ENCODE measurements around the gene SGSM2.
A peak's percentile ranks its signal among the peaks of the same experiment; 100 is the strongest.

Gene SGSM2

DNA sequence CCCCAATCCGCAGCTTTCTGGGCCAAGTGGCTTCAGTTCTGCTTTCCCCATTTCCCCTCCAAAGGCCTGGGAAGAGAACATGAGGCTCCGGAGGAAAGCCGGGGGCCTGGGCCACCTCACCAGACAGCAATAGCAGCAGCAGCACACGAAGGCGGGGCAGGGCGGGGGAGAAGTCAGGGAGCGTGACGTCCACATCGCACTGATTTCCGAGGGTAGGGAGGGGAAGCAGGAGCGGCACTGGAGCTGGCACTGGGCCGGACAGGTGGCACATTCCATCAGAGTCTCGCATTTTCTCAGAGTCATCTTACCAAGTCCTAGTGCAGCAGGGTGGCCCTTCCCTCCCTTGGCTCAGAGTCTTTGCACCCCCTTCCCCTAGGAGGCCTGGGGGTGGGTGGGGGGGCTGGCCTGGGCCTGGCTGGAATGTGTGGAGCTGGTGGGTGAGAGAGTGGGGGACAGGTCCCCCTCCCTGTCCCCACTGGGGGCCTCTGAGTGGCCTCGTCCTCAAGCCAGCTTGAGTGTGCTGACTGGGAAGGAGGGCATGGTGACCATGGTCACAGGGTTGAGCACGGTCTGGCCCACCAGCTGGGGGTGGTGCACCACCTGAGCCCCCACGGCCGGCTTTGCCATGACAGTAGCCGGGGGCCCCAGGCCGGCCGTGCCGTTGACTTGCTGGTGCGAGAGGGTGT is 49.2 kb downstream of the SGSM2 start:
- no peak for DNase-seq (ENCODE audit: low spot score)

DNA sequence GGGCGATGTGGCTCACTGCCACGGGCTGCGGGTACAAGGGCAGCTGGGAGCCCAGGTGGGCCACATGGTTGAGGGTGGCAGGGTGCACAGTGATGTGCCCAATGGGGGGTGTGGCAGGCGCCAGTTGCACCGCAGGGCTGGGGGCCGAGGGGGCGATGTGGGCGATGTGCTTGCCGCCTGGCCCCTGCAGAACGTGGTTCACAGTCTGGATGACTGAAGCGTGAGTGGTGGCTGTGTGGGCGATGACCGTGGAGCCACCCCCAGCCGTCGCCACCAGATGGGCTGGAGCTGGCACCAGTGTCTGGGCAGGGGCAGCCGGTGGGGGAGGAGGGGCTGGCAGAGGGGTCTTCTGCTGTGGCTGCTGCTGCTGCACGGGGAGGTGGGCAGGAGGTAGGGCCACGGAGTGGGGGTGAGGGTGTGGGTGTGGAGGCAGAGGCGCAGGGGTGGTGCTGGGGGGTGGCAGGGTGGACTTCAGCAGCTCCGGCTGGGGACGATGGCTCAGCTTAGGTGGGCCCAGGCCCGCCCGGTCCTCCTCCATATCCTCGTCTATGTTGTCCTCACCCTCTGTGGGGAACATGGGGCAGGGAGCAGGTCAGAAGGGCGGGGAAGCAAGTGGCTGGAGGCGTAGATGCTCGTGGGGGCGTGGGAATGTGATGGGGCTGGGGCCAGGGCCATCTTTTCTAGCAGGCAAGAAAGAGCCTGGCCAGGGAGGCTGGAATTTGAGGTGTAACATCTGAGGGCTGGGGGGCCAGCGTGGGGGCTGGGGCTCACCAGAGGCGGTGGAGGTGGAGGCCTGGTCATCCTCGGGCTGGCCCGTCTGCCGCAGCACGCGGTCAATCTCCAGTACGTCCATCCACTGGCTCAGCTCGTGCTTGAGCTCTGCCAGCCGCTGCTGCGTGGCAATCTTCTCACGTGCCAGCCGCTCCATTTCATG is 50.1 kb downstream of the SGSM2 start:
- DNase-seq (ENCODE audit: low spot score): no peak

DNA sequence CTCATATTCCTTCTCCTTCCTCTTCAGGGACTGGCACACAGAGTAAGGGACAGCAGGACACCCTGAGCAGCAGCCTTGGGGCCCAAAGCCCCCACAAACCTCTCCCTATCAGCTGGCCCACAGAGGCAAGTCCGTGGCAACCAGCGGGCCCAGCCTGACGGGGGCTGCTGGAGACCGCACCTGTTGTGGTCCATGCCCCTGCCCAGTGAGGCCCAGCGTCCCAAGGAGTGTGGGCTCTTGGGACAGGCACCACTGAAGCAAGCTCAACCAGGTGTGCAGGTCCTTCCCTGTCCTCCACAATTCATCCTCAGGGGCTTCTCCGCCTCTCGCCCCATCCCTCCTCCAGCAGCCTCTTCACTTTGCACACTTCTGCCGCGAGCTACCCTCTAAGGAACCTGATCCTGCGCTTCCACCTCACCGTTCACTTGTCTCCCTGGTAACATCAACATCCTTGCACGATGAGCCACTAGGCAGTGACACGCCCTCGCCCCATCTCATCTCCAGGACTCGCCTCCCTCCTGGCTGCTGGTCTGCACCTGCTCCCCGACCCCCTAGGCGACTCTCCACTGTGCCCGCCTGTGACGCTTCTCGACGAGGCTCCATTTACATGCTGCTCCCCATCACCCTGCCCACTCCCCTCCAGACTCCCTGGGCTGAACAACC is 50.9 kb downstream of the SGSM2 start:
- no peak for DNase-seq (ENCODE audit: low spot score)

DNA sequence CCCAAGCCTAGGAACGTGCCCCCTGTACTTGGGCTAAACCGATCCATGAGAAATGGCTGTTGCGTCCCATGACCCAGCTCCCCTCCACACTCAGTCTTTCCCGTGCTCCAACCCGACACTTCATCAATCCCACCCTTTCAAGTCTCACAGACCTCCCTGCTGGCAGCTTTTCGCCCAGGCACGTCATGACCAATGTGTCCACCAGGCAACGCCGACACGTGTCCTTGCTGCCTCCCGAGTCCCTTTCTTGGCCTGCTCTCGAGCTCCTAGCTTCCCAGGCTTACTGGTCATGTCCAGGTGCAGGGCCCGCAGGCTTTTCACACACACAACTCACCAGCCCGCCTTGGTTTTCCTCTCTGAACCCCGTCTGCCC is 51.4 kb downstream of the SGSM2 start:
- DNase-seq (ENCODE audit: low spot score): no peak

DNA sequence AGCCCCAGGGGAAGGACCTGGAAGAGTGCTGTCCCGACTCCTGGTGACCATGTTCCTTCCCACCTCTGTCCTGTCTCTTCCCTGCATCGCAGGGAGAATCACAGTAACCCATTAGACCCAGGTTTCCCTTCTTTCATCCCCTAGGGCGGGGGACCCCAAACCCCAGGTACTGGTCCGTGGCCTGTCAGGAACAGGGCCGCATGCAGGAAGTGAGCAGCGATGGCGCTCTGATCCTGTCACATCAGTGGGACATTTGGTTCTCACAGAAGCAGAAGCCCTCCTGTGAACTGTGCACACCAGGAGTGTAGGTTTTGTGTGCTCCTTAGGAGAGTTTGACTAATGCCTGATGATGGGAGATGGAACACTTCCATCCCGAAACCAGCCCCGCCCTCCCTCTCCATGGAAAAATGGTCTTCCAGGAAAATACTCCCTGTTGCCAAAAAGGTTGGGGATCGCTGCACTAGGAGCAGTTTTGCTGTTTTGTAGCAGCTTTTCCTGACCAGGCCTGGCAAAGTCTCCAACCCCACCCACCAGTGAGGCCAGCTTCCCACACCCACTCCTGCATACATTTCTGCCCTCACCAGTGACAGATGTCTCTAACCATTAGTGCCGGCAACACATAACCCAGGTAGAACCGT is 53.0 kb downstream of the SGSM2 start:
- no peak for DNase-seq (ENCODE audit: low spot score)

DNA sequence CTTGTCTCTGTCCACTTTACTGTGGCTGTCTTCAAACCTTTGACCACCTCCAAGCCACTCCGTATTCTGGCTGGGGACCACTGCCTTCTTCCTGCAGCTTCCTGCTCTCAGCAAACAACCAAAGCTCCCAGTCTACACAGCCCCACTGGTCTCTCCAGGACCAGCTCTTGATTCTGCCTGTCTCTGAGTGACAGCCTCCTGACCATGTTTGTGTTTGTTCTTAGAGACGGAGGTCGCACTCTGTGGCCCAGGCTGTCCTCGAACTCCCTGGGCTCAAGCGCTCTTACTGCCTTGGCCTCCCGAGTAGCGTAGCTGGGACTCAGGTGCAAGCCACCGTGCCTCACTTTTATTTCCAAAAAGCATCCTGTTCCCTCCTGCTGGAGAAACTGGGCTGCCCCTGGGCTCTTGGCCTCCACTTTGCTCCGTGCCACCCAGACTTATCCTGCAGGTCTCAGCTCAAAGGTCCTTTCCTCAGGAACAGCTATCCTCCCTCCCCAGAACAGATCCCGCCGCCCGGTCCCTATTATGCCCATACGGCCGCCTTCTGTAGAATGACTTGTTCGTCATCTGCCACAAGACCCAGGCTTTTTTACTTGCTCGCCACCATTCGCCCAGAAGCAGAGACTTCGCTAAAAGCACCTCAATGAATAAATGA is 54.4 kb downstream of the SGSM2 start:
- DNase-seq (ENCODE audit: low spot score): no peak

DNA sequence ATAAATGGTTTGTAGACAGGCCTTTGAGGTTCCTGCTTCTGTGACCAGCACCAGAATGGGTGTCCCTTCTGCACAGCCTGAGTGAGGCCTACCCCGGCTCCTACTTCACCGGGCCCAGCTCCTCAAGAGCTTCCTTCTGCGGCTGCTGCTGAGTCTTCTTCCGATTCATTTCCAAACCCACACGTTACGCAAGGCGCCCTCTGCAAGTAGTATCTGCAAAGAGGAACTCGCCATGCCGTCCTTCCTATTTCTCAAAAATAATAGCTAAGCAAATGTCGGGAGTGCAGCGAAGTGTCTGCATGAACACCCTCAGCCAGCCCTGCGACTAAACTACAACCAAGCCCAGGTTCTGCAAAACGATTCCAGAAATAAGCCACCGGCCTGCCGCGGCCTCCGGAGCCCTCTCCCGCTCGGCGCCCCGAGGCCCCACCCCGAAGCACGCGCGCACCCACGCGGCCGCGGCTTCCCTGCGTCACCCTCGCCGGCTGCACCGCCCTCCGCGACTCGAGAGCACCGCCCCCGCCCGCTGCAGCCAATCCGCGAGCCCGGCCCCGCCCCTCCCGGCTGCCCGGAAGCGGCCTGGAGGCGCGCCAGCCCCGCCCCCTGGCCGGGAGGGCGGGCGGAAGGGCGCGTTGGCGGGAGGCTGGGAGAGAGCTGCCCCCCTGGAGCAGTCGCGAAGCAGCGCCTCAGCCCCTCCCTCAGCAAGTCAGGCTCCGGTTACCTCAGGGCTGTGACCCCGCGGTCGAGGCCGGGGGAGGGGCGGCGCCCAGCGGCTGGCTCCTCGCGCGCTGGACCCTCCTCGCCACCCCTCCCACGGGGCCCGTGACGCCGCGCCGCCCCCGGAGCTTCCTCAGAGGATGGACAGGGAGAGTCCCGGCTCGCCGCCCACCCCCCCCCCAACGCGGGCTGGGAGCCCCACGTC is 55.2 kb downstream of the SGSM2 start:
- DNase-seq (ENCODE audit: low spot score): peak; percentile 97

DNA sequence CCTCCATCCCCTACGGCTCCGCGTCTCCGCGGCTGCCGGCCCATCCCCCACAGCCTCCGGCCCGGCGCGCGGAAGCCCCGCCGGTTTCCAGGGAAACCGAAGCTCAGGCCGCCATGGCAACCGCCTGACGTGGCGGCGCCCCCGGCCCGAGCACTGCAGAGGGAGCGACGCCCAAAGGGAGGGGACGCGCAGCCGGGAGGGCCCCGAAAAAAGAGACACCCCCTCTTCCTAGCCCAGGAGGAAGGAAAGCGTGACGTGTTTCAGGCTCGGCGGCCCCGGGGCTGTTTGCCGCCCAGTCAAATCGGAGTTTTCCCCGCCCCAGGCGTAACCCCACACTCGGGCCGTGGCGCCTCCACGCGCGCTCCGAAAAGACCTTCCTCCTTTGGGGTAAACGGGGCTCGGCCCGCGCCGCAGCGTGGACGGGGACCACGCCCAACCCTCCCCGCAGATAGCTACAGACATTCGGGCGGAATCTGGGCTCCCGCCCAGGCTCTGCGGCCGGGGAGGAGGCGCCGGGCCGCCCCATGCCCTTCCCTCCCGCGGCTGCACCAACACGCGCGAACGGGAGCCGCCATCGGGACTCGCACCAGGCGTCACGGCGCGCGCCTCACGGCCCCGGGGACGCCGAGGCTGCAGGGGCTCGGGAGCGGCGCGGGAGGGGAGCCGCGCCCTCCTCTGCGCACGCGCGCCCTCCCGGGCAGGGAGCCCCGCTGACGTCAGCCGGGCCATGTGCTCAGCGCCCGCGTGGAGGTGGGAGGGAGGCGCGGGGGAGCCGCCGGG is 56.1 kb downstream of the SGSM2 start:
- DNase-seq (ENCODE audit: low spot score): peak; percentile 89

DNA sequence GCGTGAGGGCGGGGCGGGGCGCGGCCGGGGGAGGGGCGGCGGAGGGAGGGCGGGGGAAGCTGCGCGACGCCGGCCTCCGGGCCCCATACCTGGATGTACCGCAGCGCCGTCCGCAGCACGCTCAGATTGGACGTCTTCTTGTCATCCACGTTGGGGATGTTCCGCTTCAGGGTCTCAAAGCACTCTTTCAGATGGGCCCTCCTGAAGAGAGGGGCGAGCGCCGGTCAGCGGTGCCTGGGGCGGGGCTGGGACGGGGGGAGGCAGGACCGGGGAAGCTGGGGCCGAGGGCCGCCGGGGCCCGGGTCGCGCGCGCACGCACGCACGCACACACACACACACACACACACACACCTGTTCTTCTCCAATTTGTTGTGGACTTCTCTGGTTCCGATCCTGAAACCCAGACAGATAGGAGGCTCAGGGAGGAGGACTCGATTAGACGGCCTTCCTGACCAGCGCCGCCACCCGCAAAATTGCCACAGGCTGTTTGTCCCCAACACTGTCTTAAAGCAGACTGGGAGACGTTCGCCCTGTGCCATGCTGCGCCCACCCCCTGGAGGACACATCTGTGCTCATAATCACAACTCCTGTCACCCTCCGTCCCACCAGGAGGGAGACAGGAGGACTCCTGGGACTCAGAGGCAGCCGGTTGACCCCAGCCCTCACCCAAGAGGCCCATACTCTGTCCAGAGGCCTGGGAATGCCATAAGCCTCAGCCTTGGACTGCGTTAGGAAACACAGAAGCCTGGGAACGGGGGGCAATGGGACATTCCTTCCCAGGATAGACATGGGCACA is 56.9 kb downstream of the SGSM2 start:
- no peak for DNase-seq (ENCODE audit: low spot score)

DNA sequence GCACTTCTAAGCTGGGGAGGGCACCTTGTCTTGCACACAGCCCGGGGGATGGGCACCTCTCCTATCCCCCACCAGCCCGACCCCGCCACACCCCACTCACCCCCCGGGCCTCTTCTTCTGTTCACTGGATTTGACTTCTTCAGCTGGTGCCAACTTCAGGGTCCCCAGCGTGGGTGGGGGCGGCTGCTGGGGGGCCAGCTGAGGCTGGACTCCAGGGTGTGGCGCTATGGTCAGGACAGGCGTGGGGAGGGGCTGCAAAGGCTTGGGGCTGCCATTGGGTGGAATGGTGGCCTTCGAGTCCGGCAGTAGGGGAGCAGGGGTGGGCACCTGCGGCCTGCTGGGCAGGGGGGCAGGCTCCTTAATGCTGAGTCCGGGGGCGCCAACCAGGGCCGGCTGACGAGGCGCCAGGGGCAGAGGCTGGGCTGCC is 57.5 kb downstream of the SGSM2 start:
- DNase-seq (ENCODE audit: low spot score): no peak

DNA sequence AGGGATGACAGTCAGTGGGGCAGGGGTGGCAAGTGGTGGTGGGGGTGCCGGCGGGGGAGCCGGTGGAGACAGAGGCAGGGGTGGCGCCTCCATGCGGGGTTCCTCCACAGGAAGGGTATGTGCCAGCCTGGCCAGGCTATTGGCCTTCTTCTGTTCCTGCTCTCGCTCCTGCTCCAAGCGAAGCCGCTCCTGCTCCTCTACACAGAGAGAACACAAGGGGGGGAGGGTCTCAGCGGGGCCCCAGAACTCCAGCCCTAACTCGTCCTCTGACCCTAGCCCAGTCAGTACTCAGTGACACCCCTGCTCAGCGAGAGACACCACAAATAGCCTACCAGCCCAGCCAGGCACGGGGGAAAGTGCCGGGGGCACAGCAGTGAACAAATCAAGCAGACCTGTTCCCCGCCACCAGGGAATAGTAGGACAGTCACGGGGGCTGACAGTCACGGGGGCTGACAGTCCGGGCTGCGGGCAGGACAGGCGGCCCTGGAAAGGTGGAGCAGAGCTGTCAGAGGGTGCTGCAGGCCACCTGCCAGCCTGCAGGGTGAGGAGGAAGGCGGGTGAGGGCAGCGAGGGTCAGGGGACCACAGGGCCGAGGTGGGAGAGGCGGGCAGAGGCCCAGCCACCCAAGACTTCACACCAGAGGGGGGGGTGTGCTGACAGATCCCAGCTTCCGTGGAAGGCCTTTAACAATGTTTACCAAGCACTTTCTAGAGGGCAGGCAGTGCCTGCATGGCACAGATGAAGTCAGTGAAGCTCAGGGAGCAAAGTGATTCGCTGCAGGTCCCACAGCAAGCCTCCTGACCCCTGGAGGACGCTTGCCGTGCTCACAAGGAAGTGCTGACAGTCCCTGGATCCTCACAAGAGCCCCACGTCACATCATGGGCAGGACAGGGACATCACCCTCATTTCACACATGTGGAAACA is 58.2 kb downstream of the SGSM2 start:
- DNase-seq (ENCODE audit: low spot score): no peak

DNA sequence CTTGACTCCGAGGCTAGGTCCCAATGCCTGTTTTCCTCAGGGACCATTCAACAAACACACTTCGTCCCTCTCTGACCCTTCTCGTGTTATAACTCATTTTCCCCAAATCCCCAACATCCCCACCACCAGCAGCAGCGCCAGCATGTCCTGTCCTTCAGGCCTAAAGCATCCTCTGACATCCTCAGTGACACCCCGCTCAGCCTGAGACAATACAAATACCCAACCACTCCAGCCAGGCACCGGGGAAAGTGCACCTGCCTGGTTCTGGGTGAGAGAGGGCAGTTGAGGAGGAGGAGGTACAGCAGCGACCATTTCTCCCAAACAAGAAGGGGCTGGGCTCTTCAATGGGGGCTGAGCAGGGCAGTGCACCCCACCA is 58.9 kb downstream of the SGSM2 start:
- no peak for DNase-seq (ENCODE audit: low spot score)

DNA sequence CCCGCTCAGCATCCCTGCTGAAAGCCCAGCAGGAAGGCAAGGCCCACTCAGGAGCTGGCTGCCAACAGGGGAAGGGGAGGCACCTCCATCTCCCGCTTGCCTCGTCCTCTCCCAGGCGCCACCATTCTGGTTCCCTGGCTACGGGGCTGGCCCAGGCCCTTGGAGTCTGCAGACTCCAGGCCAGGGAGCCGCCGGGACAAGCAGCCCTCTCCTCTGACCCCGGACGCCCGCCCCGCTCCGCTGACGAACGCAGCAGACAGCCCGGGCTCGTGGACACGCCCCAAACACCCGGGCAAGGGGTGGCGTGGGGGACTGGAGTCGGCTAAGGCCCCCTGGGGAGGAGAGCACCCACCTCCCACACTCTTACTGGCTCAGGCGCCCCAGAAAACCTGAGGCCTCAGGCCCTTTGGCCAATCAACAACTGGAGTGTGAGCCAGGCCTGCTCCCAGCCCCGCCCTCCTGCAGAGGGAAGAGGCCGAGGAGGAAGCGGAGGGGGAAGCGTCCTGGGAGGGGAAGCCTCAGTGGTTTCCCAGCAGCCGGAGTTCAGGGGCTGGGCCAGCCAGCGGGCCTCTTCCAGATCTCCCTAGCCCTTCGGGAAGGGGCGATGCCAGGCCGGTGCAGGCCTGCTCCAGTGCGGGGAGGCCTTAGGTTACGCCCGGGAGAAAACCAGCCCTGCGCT is 59.4 kb downstream of the SGSM2 start:
- peak; percentile 87 for DNase-seq (ENCODE audit: low spot score)

DNA sequence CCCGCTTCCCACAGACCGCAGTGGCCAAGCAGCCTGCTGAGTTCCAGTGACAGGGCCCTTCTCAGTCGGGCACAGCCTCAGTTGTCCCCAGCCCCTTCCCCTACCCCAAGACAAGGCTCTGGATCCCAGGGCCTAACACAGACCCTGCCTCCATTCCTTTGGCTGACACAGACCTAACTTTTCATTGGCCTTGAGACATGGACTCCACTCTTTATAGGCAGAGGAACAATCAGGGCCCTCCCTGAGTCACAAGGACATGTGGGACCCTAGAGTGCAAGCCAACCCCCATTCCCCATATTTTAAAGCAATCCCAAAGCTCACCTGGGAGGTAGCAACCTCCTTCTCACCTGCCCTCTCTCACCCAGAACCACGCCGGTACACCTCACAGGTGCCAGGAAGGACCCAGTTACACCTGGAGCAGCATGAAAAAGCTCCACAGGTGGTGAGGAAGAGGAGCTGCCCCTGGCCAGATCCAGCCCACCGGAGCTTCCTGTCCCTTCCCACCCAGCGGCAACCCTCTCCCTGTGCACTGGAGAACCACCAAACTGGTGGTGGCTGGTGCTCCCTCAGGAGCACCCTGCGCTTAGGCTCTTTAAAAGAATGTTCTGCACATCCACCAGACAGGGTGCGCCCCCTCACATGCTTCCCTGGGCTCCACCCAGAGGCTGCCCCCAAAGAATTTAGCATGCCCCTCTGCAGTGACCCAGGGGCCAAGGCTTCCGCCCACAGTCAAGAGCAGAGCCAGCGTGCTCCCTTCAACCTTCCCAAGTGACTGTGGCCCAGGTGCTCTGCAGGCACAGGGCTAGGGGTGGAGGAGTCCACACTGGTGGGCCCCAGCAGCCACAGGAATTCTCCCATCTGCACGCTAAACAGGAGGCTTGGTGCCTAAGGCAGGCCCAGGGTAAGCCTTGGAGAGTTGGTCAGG is 60.2 kb downstream of the SGSM2 start:
- no peak for DNase-seq (ENCODE audit: low spot score)

DNA sequence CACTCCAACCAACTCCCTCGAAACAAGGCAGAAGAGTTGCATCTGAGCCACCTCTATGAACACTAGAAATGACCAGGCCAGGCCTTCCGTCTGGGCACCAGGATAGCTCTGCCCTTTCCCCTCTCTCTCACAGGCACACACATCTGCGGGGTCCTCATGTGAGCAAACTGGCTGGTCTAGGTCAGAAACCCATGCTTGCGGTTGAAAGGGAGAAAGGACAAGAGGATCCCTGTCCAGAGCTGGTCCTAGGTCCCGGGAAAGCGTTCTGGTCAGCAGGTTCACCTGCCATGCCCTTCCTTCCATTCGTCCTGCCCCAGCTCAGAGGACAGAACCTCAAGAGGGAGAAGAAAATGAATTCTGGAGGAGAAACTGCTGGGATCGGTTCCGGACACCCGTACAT is 60.9 kb downstream of the SGSM2 start:
- no peak for DNase-seq (ENCODE audit: low spot score)

Measured in Ammon's horn (tissue), 1 donor.